GM18951 (cell line): Measurements from ENCODE around the gene ELAC2.

Experiments
- POLR2A ChIP-seq: IDR thresholded peaks from 4 replicates; pipeline ENCODE4 v1.6.1; 2011; ENCODE audit warnings: mild to moderate bottlenecking; ENCODE audit not compliant: insufficient read length, insufficient read depth; ENCODE audit errors: extremely low read depth
- in situ Hi-C: fragments of 300-500 bp; cut with MboI; formaldehyde crosslinking; loops from one replicate; pipeline ENCODE4 v1.12.0; 2022; ENCODE audit warnings: low sequenced_read_pairs, mixed read lengths, inconsistent platforms; ENCODE audit not compliant: unreplicated experiment

The ELAC2 gene

GRCh38 chr17:13030459-13031300 lies 12.9 kb upstream of the ELAC2 start:
- no peak for TF ChIP-seq POLR2A
- in situ Hi-C loops: no loop called here

DNA sequence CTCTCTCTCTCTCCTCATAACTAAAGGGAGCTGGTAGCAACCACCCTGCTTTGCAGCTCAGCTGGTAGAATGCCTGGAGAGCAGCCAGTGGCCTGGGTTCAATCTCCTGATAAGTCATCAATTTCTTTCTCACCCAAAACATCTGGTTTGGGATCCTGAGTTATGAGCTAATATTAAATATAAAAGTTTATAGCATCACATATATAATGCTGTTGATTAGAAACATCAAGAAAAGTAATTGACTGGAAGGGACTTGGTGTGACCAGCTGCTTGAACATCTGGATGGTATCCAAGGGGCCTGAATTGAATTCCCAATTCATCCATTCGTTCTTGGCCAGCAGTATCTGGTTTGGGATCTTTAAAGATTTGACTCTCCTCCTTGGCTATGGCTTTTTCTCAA lies 12.2 kb upstream of the ELAC2 start:
- in situ Hi-C loops: no loop called here
- TF ChIP-seq POLR2A: no peak

GRCh38 chr17:13029340-13029739 lies 11.5 kb upstream of the ELAC2 start:
- no peak for TF ChIP-seq POLR2A
- in situ Hi-C loops: no loop called here

DNA sequence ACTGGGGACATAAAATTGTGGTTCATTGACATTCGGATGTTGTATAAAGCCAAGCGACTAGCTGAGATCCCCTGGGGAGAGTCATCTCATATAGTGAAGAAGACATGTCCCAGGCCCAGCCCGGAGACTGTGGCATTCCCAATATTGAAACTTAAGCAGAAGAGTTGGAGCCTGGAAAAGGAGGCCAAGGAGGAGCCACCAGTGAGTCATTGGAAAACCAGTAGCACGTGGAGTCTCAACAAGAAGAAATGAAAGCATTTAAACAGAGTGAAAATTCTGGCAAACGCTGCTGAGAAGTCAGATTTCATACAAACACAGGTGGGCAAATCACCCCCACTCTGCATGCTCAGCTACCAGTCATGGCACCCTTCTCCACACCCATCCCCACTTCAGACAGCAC lies 9.4 kb upstream of the ELAC2 start:
- in situ Hi-C loops: no loop called here
- TF ChIP-seq POLR2A: no peak

DNA sequence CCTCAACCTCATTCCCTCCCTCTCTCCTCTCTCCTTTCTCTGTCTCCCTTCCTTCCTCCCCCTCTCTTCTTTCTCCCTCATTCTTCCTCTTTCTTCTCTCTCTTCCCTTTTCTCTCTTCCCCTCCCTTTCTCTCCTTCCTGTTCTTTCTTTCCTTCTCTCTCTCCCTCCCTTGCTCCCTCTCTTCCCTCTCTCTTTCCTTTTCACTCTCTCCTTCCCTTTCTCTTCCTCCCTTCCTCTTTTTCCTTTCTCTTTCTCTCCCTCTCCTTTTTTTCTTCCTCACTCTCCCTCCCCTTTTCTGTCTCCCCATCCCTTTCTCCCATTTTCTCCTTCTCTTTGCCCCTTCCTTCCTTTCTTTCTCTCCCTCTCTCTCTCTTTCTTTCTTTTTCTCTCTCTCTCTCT lies 7.9 kb upstream of the ELAC2 start:
- in situ Hi-C loops: no loop called here
- TF ChIP-seq POLR2A: no peak

DNA sequence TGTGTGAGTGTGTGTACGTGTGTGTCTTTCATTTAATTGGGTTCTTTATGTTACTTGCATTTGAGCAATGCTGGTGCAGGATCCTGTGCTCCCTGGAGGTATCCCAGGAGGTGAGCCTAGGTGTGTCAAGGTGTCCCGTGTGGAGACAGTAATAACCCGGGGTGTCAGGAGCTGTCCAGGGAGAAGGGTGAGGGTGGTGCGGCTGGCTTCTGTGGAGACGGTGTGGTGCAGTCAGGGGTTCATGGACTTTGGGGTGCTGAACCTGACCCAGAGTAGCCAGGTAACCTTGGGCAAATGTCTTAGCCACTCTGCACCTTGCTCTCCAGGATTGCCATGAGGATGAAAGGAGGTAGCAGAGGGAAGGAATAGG lies 7.4 kb upstream of the ELAC2 start:
- TF ChIP-seq POLR2A: no peak
- in situ Hi-C loops: no loop called here

DNA sequence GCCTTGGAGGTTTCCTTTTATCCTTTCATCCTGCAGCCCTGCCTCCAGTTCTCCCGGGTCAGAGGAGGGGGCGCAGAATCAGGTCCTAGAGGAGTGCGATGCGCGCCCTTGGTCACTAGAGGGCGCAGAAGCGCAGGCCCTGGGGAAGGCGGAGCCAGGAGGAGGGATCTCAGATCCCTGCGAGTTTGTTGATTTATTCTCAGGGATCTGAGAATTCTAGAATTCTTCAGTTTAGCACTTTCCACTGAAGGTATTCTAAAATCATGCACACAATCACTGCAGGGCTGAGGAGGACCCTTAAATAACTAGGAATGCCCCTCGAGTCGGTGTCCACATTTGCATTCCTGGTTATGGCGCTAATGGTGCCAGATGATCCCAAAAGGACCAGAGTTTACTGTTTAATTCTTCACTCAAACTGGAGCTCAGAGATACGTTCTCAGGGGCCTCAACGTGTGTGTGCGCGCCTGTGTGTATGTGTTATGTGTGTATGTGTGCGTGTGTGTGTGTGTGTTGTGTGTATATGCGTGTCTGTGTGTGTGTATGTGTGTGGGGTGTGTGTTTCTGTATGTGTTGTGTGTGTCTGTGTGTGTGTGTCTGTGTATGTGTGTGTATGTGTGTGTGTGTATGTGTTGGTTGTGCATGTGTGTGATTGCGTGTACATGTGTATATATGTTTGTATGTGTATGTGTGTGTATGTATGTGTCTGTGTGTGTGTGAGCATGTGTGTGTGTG lies 6.9 kb upstream of the ELAC2 start:
- no peak for TF ChIP-seq POLR2A
- in situ Hi-C loops: no loop called here

GRCh38 chr17:13024016-13024415 lies 6.2 kb upstream of the ELAC2 start:
- TF ChIP-seq POLR2A: no peak
- in situ Hi-C loops: no loop called here

GRCh38 chr17:13016881-13017654 lies 759 bp downstream of the ELAC2 start:
- TF ChIP-seq POLR2A: no peak
- in situ Hi-C loops: no loop called here

DNA sequence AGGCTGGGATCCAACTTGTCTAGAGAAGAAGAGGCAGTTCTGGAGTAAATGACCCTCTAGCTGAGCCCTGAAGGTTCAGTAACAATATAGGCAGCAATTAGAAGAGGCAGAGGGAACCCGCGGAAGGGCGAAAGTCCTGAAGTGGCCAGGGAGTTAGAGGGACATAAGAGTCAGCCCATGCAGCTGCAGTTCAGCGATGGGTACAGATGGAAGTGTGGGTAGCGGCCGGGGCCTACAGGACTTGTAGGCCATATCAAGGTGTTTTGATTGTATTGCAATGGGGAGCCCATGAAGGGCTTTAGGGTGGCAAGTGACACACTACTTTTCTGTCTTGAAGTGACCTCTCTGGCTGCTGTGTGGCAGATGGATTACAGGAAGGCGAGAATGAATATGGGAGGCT lies 3.0 kb downstream of the ELAC2 start:
- no peak for TF ChIP-seq POLR2A

GRCh38 chr17:13010959-13011358 lies 6.9 kb downstream of the ELAC2 start:
- no peak for TF ChIP-seq POLR2A
- in situ Hi-C loops: no loop called here

More for the DNA sequence above, 3.0 kb downstream of the ELAC2 start:
- in situ Hi-C loops: no loop called here

GRCh38 chr17:13008461-13008860 lies 9.4 kb downstream of the ELAC2 start:
- no peak for TF ChIP-seq POLR2A
- in situ Hi-C loops: no loop called here

DNA sequence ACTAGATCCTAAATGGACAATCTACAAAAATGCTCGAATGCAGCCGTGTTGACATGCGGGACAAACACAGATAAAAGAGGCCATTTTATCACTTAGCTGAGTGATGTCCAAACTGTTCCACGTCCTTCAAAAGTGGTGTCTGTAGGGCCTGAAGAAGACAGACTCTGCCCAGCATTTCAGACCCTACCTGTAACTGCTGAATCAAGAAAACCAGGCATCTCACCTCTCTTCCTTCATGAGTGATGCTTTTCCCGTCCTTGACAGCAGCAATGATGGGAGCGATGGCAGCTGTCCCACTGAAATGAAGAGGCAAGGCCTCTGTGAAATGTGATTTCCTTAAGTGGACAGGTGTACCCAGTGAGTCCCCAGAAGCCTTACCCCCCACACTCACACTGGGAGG lies 12.3 kb downstream of the ELAC2 start:
- in situ Hi-C loops: no loop called here
- no peak for TF ChIP-seq POLR2A
